CD8-positive, alpha-beta memory T cell (primary cell): ENCODE results near the gene PPP4R3A. TPM values are rescaled to one million over a fixed set of nuclear protein-coding genes. Genes with fewer than 3 reads are reported as not detected.
"Not testable (repeated sequence)": the region's sequence is repeated elsewhere in the genome, so short reads cannot be mapped to it uniquely, and the experiment has no call there.

Experiments used
- CTCF ChIA-PET: fragments of 350-600 bp; sonication (Branson Sonifier 250); formaldehyde crosslinking; loops from one replicate; lab custom pipeline; 2021; ENCODE audit warnings: antibody characterized with exemption; lab: Charles Lee
- POLR2A ChIA-PET: fragments of 350-600 bp; sonication (Branson Sonifier 250); formaldehyde crosslinking; loops from one replicate; lab custom pipeline; 2021; ENCODE audit warnings: antibody characterized with exemption; lab: Charles Lee
- DNase-seq, 5 donors: peaks; one replicate each; pipeline versions ENCODE4 v3.0.0 to v3.0.0-alpha.2; 2020 to 2022; ENCODE audit warnings: mixed read lengths in 1 of 5
- H3K27ac ChIP-seq: one replicate; pipeline ENCODE4 v1.7.0; 2013; ENCODE audit warnings: low read depth, mild to moderate bottlenecking, low read length, moderate library complexity
- H3K27me3 ChIP-seq: 2 replicates; pipeline ENCODE4 v1.7.0; 2013; ENCODE audit warnings: low read length, mild to moderate bottlenecking; ENCODE audit not compliant: insufficient read depth, poor library complexity, severe bottlenecking
- H3K36me3 ChIP-seq: 2 replicates; pipeline ENCODE4 v1.7.0; 2013; ENCODE audit warnings: mild to moderate bottlenecking, low read length, moderate library complexity; ENCODE audit not compliant: insufficient read depth
- H3K4me1 ChIP-seq: 2 replicates; pipeline ENCODE4 v1.7.0; 2013; ENCODE audit warnings: mild to moderate bottlenecking, low read length, moderate library complexity; ENCODE audit not compliant: insufficient read depth
- H3K4me3 ChIP-seq: 2 replicates; pipeline ENCODE4 v1.7.0; 2013; ENCODE audit warnings: mild to moderate bottlenecking, low read length
- H3K9me3 ChIP-seq: 2 replicates; pipeline ENCODE4 v1.7.0; 2013; ENCODE audit warnings: mild to moderate bottlenecking, low read length
- H3K27ac Mint-ChIP-seq, 8 donors: one replicate each; pipeline ENCODE4 v1.8.0; 2020 to 2021; ENCODE audit warnings: mixed read lengths in 8 of 8, mild to moderate bottlenecking in 6 of 8, inconsistent platforms in 3 of 8, moderate library complexity in 3 of 8
- H3K27me3 Mint-ChIP-seq, 2 donors: one replicate each; pipeline ENCODE4 v1.8.0; 2020 to 2021; ENCODE audit warnings: mixed read lengths in 2 of 2, mild to moderate bottlenecking in 1 of 2, moderate library complexity in 1 of 2
- H3K36me3 Mint-ChIP-seq, 3 donors: one replicate each; pipeline ENCODE4 v1.8.0; 2020 to 2021; ENCODE audit warnings: mixed read lengths in 3 of 3, inconsistent platforms in 1 of 3, mild to moderate bottlenecking in 1 of 3
- H3K4me1 Mint-ChIP-seq, 3 donors: one replicate each; pipeline ENCODE4 v1.8.0; 2020 to 2021; ENCODE audit warnings: mixed read lengths in 3 of 3, inconsistent platforms in 1 of 3, mild to moderate bottlenecking in 1 of 3
- H3K4me3 Mint-ChIP-seq, 7 donors: one replicate each; pipeline ENCODE4 v1.8.0; 2020 to 2021; ENCODE audit warnings: mixed read lengths in 7 of 7, mild to moderate bottlenecking in 6 of 7, moderate library complexity in 4 of 7, inconsistent platforms in 2 of 7
- H3K9me3 Mint-ChIP-seq, 5 donors: one replicate each; pipeline ENCODE4 v1.8.0; 2020 to 2022; ENCODE audit warnings: mixed read lengths in 5 of 5, mild to moderate bottlenecking in 3 of 5, moderate library complexity in 2 of 5, inconsistent platforms in 1 of 5
- polyA plus RNA-seq: library from polyadenylated mRNA; unstranded; fragments of 300-500 nt; fragmentation: Illumina TruSeq; gene quantifications from one replicate; pipeline ENCODE4 v1.2.3, GENCODE V29; 2021
- total RNA-seq, 2 experiments: library from RNA; stranded (reverse); gene quantifications; one replicate each; pipeline ENCODE4 v1.2.3, GENCODE V29; 2021

PPP4R3A gene
- total and polyA plus RNA-seq, 3 experiments from 2014 or later: 139 to 159 (median 158) TPM

DNA sequence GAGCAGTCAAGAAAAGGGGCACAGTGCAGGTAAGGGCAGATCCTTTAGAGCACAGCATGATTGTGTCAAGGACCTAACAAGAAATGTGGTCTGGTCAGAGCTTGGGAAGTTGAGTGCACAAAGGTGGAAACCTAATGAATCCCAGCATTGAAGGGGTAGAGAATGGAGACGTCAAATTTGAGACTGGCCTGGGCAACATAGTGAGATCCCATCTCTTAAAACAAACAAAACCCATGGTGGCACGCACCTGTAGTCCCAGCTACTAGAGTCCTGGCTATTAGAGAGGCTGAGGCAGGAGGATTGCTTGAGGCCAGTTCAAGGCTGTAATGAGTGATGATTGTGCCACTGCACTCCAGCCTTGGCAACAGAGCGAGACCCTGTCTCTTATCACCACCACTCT lies 55.5 kb downstream of the PPP4R3A start:
- Histone ChIP-seq H3K4me1 (peaks cover 19% of the 10 kb centered on the region), H3K27ac (no peak overlapping the region), H3K4me3 (no peak overlapping the region), H3K9me3 (no peaks in the 10 kb centered on the region), H3K27me3 (no peaks in the 10 kb centered on the region), H3K36me3 (peaks cover 8% of the 10 kb centered on the region)
- H3K9me3 Mint-ChIP-seq: no peaks in the 10 kb centered on the region
- POLR2A ChIA-PET: no interaction called here
- peaks cover 0 to 42% (median 12%) of the 10 kb centered on the region in 3 donors for H3K36me3 Mint-ChIP-seq
- CTCF ChIA-PET: interaction anchor here (1.1 to 1.8 kb wide), 2 partner anchors 27 to 512 kb away, joined by 3 to 4 read pairs; no protein-coding TSS in a partner anchor
- H3K4me1 Mint-ChIP-seq: peaks cover 10 to 23% (median 19%) of the 10 kb centered on the region in 3 donors
- H3K4me3 Mint-ChIP-seq: peak overlapping the region in 2 of 7 donors; percentile 6 to 11
- H3K27me3 Mint-ChIP-seq: peaks cover 0 to 1% of the 10 kb centered on the region in 2 donors
- H3K27ac Mint-ChIP-seq: peak overlapping the region in 6 of 8 donors; percentile 34 to 85 (median 56)
- no peak for DNase-seq

DNA sequence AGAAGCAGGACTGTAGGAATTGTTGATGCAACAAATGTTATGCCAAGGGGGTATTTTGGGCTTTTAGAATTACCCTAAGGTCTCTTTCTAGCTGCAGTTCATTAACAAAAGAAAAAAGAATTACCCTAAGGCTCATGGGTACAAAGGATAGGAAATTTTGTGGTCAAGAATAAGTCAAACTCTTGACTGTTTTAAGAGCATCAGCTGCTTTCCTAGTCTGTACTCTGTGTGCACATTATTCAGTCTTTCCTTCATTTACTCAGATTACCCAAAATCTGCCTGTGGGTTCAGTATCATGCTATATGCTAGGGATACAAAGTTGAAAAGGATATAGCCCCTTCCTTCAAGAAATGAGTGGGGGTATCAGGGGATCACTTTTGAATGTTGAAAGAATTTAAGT lies 56.0 kb downstream of the PPP4R3A start:
- CTCF ChIA-PET: interaction anchor here (1.1 to 1.8 kb wide), 3 partner anchors 27 to 513 kb away, joined by 3 to 4 read pairs (median 3); no protein-coding TSS in a partner anchor
- Mint-ChIP-seq H3K4me3 (peak overlapping the region in 1 of 7 donors; percentile 11), H3K36me3 (peaks cover 0 to 39% (median 12%) of the 10 kb centered on the region in 3 donors), H3K9me3 (no peaks in the 10 kb centered on the region), H3K4me1 (peaks cover 10 to 23% (median 19%) of the 10 kb centered on the region in 3 donors), H3K27me3 (peaks cover 0 to 1% of the 10 kb centered on the region in 2 donors), H3K27ac (peak overlapping the region in 5 of 8 donors; percentile 54 to 83 (median 59))
- Histone ChIP-seq H3K4me3 (no peak overlapping the region), H3K4me1 (peaks cover 19% of the 10 kb centered on the region), H3K9me3 (no peaks in the 10 kb centered on the region), H3K36me3 (peaks cover 8% of the 10 kb centered on the region), H3K27me3 (no peaks in the 10 kb centered on the region), H3K27ac (no peak overlapping the region)
- no peak for DNase-seq
- POLR2A ChIA-PET: interaction anchor here (0.5 to 1.3 kb wide), 2 partner anchors 10 to 462 kb away, joined by 3 to 9 read pairs; no protein-coding TSS in a partner anchor

DNA sequence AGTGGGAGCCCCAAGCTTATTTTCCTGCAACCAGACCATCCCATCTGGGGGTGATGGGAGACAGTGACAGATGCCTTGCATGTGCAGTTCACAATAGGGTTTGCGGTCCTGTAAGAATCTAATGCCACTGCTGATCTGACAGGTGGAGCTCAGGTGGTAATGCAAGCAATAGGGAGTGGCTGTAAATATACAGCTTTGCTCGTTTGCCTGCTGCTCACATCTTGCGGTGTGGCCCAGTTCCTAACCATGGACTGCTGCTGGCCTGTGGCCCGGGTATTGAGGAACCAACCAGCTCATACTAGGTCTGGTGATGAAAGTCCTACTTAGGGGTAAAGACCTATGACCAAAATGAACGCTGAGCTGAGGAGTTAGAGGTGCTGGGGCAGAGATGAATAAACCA lies 56.4 kb downstream of the PPP4R3A start:
- Mint-ChIP-seq H3K4me3 (no peak overlapping the region), H3K36me3 (peaks cover 0 to 35% (median 11%) of the 10 kb centered on the region in 3 donors), H3K27me3 (peaks cover 0 to 1% of the 10 kb centered on the region in 2 donors), H3K27ac (peak overlapping the region in 6 of 8 donors; percentile 5 to 83 (median 45)), H3K4me1 (peaks cover 10 to 23% (median 19%) of the 10 kb centered on the region in 3 donors), H3K9me3 (no peaks in the 10 kb centered on the region)
- no peak overlapping the region for H3K27ac ChIP-seq
- peaks cover 7% of the 10 kb centered on the region for H3K36me3 ChIP-seq
- no peak overlapping the region for H3K4me3 ChIP-seq
- H3K9me3 ChIP-seq: no peaks in the 10 kb centered on the region
- ChIA-PET CTCF (interaction anchor here (1.1 to 1.8 kb wide), 3 partner anchors 27 to 513 kb away, joined by 3 to 4 read pairs (median 3); no protein-coding TSS in a partner anchor), POLR2A (interaction anchor here (0.5 to 1.3 kb wide), 2 partner anchors 10 to 462 kb away, joined by 3 to 9 read pairs; no protein-coding TSS in a partner anchor)
- H3K27me3 ChIP-seq: no peaks in the 10 kb centered on the region
- DNase-seq: no peak
- peaks cover 19% of the 10 kb centered on the region for H3K4me1 ChIP-seq

DNA sequence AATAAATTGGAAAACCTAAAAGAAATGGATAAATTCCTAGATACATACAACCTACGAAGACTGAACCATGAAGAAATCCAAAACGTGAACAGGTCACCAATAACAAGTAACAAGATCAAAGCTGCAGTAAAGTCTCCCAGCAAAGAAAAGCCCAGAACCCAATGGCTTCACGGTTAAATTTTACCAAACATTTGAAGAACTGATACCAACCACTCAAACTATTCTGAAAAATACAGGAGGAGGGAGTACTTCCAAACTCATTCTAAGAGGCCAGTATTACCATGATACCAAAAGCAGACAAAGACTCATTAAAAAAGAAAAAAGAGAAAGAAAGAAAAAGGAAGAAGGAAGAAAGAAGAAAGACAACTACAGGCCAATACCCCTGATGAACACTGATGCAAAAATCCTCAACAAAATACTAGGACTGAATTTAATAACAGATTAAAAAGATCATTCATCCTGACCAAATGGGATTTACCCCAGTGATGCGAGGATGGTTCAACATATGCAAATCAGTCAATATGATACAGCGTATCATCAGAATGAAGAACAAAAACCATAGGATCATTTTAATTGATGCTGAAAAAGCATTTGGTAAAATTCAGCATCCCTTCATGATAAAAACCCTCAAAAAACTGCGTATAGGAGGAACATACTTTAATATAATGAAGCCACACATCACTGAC lies 65.6 kb downstream of the PPP4R3A start:
- Histone ChIP-seq H3K4me3 (no peak overlapping the region), H3K9me3 (no peaks in the 10 kb centered on the region), H3K4me1 (no peaks in the 10 kb centered on the region), H3K36me3 (no peaks in the 10 kb centered on the region), H3K27me3 (no peaks in the 10 kb centered on the region), H3K27ac (no peak overlapping the region)
- ChIA-PET POLR2A (no interaction called here), CTCF (no interaction called here)
- Mint-ChIP-seq H3K4me1 (no peaks in the 10 kb centered on the region), H3K27ac (peak overlapping the region in 1 of 8 donors; percentile 47), H3K36me3 (peaks cover 0 to 11% (median 2%) of the 10 kb centered on the region in 3 donors), H3K27me3 (peaks cover 3 to 18% of the 10 kb centered on the region in 2 donors), H3K4me3 (no peak overlapping the region), H3K9me3 (peaks cover 0 to 1% (median 0%) of the 10 kb centered on the region in 5 donors)
- no peak for DNase-seq

GRCh38 chr14:91439345-91439744 lies 70.8 kb downstream of the PPP4R3A start:
- no peak overlapping the region for H3K27ac Mint-ChIP-seq
- Histone ChIP-seq H3K9me3 (no peaks in the 10 kb centered on the region), H3K27ac (no peak overlapping the region), H3K27me3 (no peaks in the 10 kb centered on the region), H3K36me3 (no peaks in the 10 kb centered on the region), H3K4me3 (no peak overlapping the region), H3K4me1 (no peaks in the 10 kb centered on the region)
- ChIA-PET CTCF (interaction anchor here (2.3 kb wide), 1 partner anchor 12 kb away, joined by 9 read pairs; no protein-coding TSS in a partner anchor), POLR2A (no interaction called here)
- H3K36me3 Mint-ChIP-seq: peaks cover 0 to 20% (median 3%) of the 10 kb centered on the region in 3 donors
- H3K9me3 Mint-ChIP-seq: peaks cover 0 to 7% (median 0%) of the 10 kb centered on the region in 5 donors
- peaks cover 2 to 20% of the 10 kb centered on the region in 2 donors for H3K27me3 Mint-ChIP-seq
- H3K4me1 Mint-ChIP-seq: no peaks in the 10 kb centered on the region
- no peak overlapping the region for H3K4me3 Mint-ChIP-seq
- no peak for DNase-seq

GRCh38 chr14:91438845-91439244 lies 71.3 kb downstream of the PPP4R3A start:
- POLR2A ChIA-PET: no interaction called here

DNA sequence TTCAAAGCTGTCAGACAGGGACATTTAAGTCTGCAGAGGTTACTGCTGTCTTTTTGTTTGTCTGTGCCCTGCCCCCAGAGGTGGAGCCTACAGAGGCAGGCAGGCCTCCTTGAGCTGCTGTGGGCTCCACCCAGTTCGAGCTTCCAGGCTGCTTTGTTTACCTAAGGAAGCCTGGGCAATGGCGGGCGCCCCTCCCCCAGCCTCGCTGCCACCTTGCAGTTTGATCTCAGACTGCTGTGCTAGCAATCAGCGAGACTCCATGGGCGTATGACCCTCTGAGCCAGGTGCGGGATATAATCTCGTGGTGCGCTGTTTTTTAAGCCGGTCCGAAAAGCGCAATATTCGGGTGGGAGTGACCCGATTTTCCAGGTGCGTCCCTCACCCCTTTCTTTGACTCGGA lies 73.8 kb downstream of the PPP4R3A start:
- H3K27me3 ChIP-seq, H3K4me1 ChIP-seq, H3K4me1 Mint-ChIP-seq, H3K27ac ChIP-seq, H3K4me3 Mint-ChIP-seq, DNase-seq, H3K9me3 Mint-ChIP-seq, H3K9me3 ChIP-seq, H3K27me3 Mint-ChIP-seq, CTCF ChIA-PET, H3K36me3 ChIP-seq, H3K4me3 ChIP-seq, H3K27ac Mint-ChIP-seq, POLR2A ChIA-PET: not testable (repeated sequence)
- peaks cover 0 to 16% (median 3%) of the 10 kb centered on the region in 3 donors for H3K36me3 Mint-ChIP-seq

More at GRCh38 chr14:91438845-91439244, 71.3 kb downstream of the PPP4R3A start:
- Histone ChIP-seq H3K27me3 (no peaks in the 10 kb centered on the region), H3K36me3 (no peaks in the 10 kb centered on the region), H3K4me1 (no peaks in the 10 kb centered on the region), H3K27ac (no peak overlapping the region), H3K4me3 (no peak overlapping the region), H3K9me3 (no peaks in the 10 kb centered on the region)
- Mint-ChIP-seq H3K27ac (no peak overlapping the region), H3K9me3 (peaks cover 0 to 7% (median 0%) of the 10 kb centered on the region in 5 donors), H3K27me3 (peaks cover 2 to 16% of the 10 kb centered on the region in 2 donors), H3K4me1 (no peaks in the 10 kb centered on the region), H3K4me3 (no peak overlapping the region), H3K36me3 (peaks cover 0 to 20% (median 3%) of the 10 kb centered on the region in 3 donors)
- no peak for DNase-seq
- CTCF ChIA-PET: interaction anchor here (2.3 kb wide), 1 partner anchor 11 kb away, joined by 9 read pairs; no protein-coding TSS in a partner anchor

DNA sequence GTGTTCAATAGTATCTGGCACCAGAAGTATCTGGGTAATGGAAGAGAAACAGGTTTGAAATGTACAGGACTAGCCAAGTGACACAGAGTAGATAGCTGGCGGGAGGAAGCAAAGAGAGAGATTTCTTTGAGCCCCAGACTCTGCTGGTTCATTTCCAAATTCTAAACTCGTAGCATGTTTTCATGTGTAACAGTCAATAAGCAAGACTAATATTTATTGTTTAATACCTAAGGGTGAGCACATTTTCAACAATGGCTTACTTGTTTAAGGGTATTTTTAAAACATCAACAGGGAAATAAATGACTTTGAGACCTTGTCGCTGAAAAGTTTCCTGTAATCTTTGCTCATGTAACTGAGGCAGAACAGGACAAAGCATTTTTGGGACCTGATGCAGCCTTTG lies 80.7 kb downstream of the PPP4R3A start:
- POLR2A ChIA-PET: no interaction called here
- Histone ChIP-seq H3K4me1 (peaks cover 7% of the 10 kb centered on the region), H3K36me3 (no peaks in the 10 kb centered on the region), H3K9me3 (no peaks in the 10 kb centered on the region), H3K27me3 (no peaks in the 10 kb centered on the region), H3K27ac (no peak overlapping the region), H3K4me3 (no peak overlapping the region)
- CTCF ChIA-PET: interaction anchor here (1.2 kb wide), 1 partner anchor 9 kb away, joined by 3 read pairs; no protein-coding TSS in a partner anchor
- H3K27me3 Mint-ChIP-seq: no peaks in the 10 kb centered on the region
- no peaks in the 10 kb centered on the region for H3K36me3 Mint-ChIP-seq
- H3K27ac Mint-ChIP-seq: no peak overlapping the region
- H3K9me3 Mint-ChIP-seq: peaks cover 0 to 2% (median 0%) of the 10 kb centered on the region in 5 donors
- H3K4me3 Mint-ChIP-seq: no peak overlapping the region
- H3K4me1 Mint-ChIP-seq: peaks cover 10 to 25% (median 20%) of the 10 kb centered on the region in 3 donors
- DNase-seq: no peak
